ENCODE data around the gene TTC28.

TTC28 gene

GRCh38 chr22:28344918-28345703, 334.5 kb downstream of the TTC28 start:
- no peak for DNase-seq

- no peak for DNase-seq
Observed at GRCh38 chr22:28341001-28341400, 338.6 kb downstream of the TTC28 start.

DNA sequence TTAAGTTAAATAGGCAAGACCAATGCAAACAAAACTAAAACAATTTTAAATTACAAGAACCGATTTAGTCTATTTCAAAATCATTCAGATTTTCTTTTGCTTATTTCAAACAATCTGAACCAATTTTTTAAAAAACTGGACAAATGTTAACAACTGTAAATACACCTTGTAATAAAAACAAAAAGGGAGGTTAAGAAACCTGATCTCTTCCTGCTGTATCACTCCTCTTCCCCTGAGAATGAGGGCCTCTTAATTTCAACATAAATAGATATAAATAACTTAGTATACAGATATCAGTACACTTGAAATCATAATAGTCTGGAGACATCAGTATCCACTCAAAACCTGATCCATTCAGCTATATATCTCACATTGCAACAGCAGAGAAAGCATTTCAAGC, 346.6 kb downstream of the TTC28 start:
- no peak for DNase-seq

DNA sequence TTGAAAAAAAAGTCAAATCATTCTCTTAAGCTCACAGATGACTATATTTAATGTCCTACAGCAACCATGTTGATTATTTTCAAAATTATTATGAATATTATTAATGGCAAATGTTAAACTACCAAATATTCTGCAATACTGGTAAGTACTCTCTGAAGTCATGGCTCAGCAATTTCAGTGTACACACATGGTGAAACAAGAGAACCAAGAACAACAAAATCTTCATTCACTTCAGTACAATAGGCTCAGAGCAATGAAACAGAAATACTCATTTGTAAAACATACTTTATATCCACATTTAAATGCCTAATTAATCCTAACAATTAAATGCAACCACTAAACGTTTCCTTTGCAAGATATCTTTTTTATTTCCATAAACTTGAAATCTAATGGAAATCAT, 347.2 kb downstream of the TTC28 start:
- DNase-seq = no peak

- no peak for DNase-seq
Observed at GRCh38 chr22:28331695-28332094, 347.9 kb downstream of the TTC28 start.

DNA sequence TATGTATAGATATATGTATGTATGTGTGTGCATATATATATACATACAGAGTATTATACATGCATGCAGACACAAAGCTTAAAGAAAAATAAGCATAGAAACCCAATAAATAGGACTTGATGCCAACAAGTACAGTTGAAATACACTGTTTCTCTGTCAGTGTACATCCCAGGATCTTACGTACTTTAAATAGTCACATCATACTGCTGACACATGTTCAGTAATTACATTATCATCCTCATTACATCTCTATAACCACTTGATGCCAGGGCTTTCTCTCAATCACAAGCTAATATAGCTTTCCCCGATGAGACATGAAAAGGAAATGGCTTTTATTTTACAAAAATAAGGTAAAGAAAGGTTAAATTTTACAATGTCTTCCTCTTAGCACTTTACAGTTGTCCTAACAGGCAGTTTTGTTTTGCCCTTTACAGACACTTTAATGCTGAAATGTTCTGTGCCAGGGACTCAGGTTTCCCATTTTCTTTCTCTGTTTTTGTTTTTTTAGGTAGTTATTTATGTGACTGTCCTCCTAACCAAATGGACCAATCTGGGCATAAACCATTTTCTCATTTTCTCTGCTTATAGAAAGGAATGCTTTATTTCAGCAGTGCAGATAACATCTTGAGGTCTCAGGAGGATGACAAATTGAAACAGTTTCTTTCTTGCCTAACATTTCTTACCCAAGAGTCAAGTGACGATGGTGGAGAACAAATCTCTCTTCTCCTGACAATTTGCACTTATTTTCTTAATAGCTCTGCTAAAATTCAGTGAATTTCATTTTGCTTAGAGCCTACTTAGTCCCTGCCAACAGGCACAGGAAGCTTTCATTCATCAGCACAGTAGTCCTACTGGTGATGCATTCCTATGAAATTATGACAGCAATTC, 350.2 kb downstream of the TTC28 start:
- DNase-seq = no peak

DNA sequence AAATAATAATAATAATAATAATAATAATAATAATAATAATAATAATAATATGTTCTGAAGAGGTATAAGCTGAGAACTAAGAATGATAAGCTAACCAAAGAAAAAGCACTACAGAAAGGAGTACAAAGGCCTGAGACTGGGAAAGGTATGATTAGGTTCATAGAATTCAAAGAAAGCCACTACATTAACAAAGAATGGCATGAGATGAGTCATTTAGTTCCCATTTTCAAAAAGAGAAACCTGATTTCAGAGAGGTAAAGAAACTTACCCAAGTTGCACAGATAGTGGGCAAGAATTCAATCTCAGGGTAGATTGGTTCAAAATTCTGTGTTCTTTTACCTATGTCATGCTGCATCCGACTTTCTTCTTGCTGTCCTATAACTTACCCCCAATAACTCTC, 350.9 kb downstream of the TTC28 start:
- no peak for DNase-seq

- no peak for DNase-seq
Observed at GRCh38 chr22:28316014-28316413, 363.6 kb downstream of the TTC28 start.

DNA sequence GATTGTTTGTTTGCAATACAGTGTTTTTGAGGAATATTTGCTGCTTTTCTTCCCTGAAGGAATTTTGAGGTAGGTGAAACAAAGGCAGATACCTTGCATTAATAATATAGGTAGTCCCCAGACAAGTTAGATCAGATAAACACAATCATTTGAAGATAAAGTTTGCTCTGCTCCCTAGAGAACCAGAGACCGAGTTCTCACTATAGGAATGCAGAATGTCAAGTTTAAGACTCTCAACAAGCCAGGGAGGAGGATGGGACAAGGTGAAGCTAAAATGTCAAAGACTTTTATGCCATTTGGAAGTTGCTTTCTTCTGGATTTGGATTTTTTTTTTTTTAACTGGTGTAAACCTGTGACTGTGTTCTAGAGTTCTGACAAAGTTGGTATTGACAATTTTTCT, 364.7 kb downstream of the TTC28 start:
- no peak for DNase-seq

- DNase-seq = no peak
Observed at GRCh38 chr22:28310299-28310698, 369.3 kb downstream of the TTC28 start.

- no peak for DNase-seq
Observed at GRCh38 chr22:28299753-28300152, 379.9 kb downstream of the TTC28 start.

DNA sequence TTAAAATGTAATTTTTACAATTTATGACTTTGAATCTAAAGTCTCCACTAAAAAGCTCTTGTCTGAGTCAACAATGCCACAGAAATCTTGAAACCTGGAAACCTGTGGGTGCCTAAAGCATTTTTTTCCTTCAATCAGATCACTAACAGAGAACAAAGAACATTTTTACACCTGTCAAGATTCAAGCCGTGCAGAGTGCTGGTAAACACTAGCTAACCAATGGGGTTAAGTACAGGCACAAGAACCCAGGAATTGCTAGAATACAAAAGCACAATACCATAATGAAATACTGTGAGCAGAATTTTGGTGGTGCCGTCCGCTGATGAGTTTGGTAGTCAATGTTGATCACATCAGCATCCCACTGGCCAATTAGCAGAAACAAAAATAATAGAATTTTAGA, 380.3 kb downstream of the TTC28 start:
- no peak for DNase-seq

DNA sequence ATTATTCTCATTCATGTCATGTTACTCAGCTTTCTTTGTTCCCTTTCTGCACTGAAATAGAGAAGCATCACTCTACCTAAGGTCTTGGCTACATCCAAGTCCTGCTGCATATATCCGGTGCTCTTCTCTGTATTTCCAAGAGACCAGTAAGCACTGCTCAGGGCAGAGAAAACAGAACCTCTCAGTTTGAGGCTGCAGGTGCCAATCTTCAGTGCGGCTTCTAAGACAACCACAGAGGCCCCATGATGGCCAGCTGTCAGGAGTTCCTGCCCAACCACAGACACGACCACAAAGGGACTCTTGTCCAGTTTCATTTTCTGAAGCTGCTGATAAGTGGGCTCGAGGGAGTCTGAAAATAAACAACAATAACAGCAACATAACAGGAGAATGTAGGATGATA, 382.1 kb downstream of the TTC28 start:
- DNase-seq = no peak

- DNase-seq = no peak
Observed at GRCh38 chr22:28296452-28296851, 383.2 kb downstream of the TTC28 start.

DNA sequence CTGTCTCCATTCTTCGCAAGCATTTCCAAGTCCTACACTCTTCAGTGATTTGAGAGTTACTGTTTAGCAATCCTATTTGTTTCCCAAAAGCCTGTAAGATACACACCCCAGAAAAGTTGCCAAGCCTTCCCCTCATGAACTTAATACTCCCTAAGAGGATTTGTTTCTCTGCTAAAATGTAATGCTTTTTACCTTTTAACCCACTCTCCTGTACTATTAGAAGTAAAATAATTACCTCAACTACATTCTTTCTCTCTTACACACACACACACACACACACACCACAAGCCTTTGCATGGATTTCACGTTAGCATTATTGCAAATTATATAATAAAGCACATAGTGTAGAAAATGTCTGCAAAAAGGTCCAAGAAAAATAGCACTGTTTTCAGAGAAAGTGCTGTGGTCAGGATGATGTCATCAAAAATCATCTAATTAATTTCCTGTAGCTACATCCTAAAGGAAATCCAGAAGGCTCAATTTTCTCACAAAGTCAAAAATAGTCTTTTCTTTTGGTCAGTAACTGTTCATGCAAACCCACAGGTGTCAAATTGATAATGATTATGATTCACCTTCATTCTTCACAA, 396.5 kb downstream of the TTC28 start:
- no peak for DNase-seq

GRCh38 chr22:28282405-28283067, 397.1 kb downstream of the TTC28 start:
- no peak for DNase-seq

- DNase-seq = no peak
Observed at GRCh38 chr22:28279888-28280287, 399.8 kb downstream of the TTC28 start.

GRCh38 chr22:28269277-28269676, 410.4 kb downstream of the TTC28 start:
- DNase-seq = no peak

GRCh38 chr22:28268850-28269249, 410.8 kb downstream of the TTC28 start:
- DNase-seq = no peak

DNA sequence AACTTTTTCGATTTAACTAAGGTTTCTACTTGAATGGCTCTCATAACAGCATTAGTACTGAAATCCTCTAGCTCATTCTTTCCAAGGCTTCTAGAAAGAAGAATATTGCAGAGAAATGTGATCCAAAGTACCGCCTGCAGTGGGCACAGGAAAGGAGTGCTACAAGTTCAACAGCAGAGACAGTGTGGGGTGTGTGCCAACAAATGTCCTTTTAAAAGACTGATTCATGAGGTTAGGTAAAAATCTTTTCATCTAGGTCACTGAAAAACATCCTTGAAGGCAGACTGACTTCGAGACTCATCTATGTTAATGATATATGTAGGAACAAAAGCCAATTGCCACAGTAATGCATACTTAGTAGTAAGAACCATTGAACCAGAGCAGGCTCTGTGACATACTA, 411.5 kb downstream of the TTC28 start:
- DNase-seq = no peak

- no peak for DNase-seq
Observed at GRCh38 chr22:28260619-28261018, 419.0 kb downstream of the TTC28 start.

- DNase-seq = no peak
Observed at GRCh38 chr22:28259774-28260312, 419.8 kb downstream of the TTC28 start.

- no peak for DNase-seq
Observed at GRCh38 chr22:28254396-28254795, 425.2 kb downstream of the TTC28 start.

Measured in CD4-positive, alpha-beta T cell treated with Interleukin-12 subunit alpha and Interleukin-12 subunit beta, for 1 hour (primary cell).